SU-DHL-6 (cell line): ENCODE results near the gene PFN4.

ENCODE experiments used
- H2AFZ ChIP-seq: fragments of 200-600 bp; sonication (generic); 2 replicates; pipeline ENCODE4 v1.6.1; 2014; ENCODE audit warnings: low read depth, mild to moderate bottlenecking, moderate library complexity, mixed read lengths, antibody characterized with exemption, low read length; ENCODE audit not compliant: severe bottlenecking
- H3F3A ChIP-seq: fragments of 200-600 bp; shearing (Covaris generic); 2 replicates; pipeline ENCODE4 v1.6.0; 2016; ENCODE audit warnings: antibody characterized with exemption, mild to moderate bottlenecking; ENCODE audit not compliant: insufficient read depth
- H3K27ac ChIP-seq: fragments of 200-600 bp; sonication (generic); 2 replicates; pipeline ENCODE4 v1.5.1; 2016; ENCODE audit warnings: low read depth, mild to moderate bottlenecking, low read length, moderate library complexity, mixed read lengths
- H3K27me3 ChIP-seq: fragments of 200-600 bp; sonication (generic), shearing (Covaris generic); 2 replicates; pipeline ENCODE4 v1.6.0; 2014; ENCODE audit warnings: mild to moderate bottlenecking, low read length
- H3K36me3 ChIP-seq: fragments of 200-600 bp; sonication (generic); 2 replicates; pipeline ENCODE4 v1.6.1; 2014; ENCODE audit warnings: mild to moderate bottlenecking, low read length, mixed read lengths
- H3K4me2 ChIP-seq: fragments of 300-600, 200-600 bp; shearing (Covaris generic), sonication (generic); 2 replicates; pipeline ENCODE4 v1.6.0; 2014; ENCODE audit warnings: low read length, low read depth, mild to moderate bottlenecking; ENCODE audit not compliant: poor library complexity, severe bottlenecking
- H3K4me3 ChIP-seq: fragments of 200-600 bp; sonication (generic); 2 replicates; pipeline ENCODE4 v1.5.1; 2014; ENCODE audit warnings: antibody characterized with exemption, low read length, mild to moderate bottlenecking, mixed read lengths; ENCODE audit not compliant: insufficient read depth, poor library complexity, severe bottlenecking
- H3K79me2 ChIP-seq: fragments of 200-600 bp; sonication (generic); 2 replicates; pipeline ENCODE4 v1.6.1; 2014; ENCODE audit warnings: mild to moderate bottlenecking, low read length, moderate library complexity; ENCODE audit not compliant: insufficient read depth
- H3K9ac ChIP-seq: fragments of 200-600 bp; sonication (generic); 2 replicates; pipeline ENCODE4 v1.7.0; 2014; ENCODE audit warnings: mild to moderate bottlenecking, low read length
- H3K9me2 ChIP-seq: fragments of 200-600 bp; sonication (generic); replicated peaks from 2 replicates; pipeline ENCODE4 v1.6.1; 2014; ENCODE audit warnings: low read length; ENCODE audit not compliant: insufficient read depth
- H3K9me3 ChIP-seq: fragments of 200-600 bp; sonication (generic); 2 replicates; pipeline ENCODE4 v1.6.1; 2014; ENCODE audit warnings: low read length, mixed read lengths; ENCODE audit not compliant: insufficient read depth
- H4K20me1 ChIP-seq: fragments of 200-600 bp; sonication (generic); 2 replicates; pipeline ENCODE4 v1.6.1; 2014; ENCODE audit warnings: low read depth, mild to moderate bottlenecking, antibody characterized with exemption, low read length, moderate library complexity, mixed read lengths
- CTCF ChIP-seq: fragments of 200-600 bp; sonication (generic); IDR thresholded peaks from one replicate; pipeline ENCODE4 v1.5.1; 2017; ENCODE audit warnings: antibody characterized with exemption, mild to moderate bottlenecking, low read length, moderate library complexity; ENCODE audit not compliant: insufficient read depth, poor library complexity, severe bottlenecking
- EZH2phosphoT487 ChIP-seq: fragments of 200-600 bp; sonication (generic), shearing (Covaris generic); conservative IDR thresholded peaks from 2 replicates; pipeline ENCODE4 v1.6.1; 2018; ENCODE audit warnings: mild to moderate bottlenecking, antibody characterized with exemption, low read length, moderate library complexity, mixed read lengths

PFN4 gene

GRCh38 chr2:24077535-24077877, 45.6 kb downstream of the PFN4 start:
- peaks cover 9% of the 10 kb centered on the region; the same call in 1 of the 2 replicates for H3K36me3 ChIP-seq
- no peaks in the 10 kb centered on the region for H4K20me1 ChIP-seq
- peaks cover 5% of the 10 kb centered on the region; the same call in 1 of the 2 replicates for H3F3A ChIP-seq
- peaks cover 27% of the 10 kb centered on the region for H3K79me2 ChIP-seq
- peak overlapping the region; percentile 76 for H3K4me3 ChIP-seq
- peak overlapping the region; percentile 73 for H3K4me2 ChIP-seq
- H3K27ac ChIP-seq: no peak overlapping the region
- H3K27me3 ChIP-seq: no peaks in the 10 kb centered on the region
- H3K9ac ChIP-seq: peak overlapping the region; percentile 67
- TF ChIP-seq EZH2phosphoT487: no peak
- TF ChIP-seq CTCF: no peak
- H3K9me3 ChIP-seq: no peaks in the 10 kb centered on the region
- H2AFZ ChIP-seq: peak overlapping the region; percentile 53
- H3K9me2 ChIP-seq: no peaks in the 10 kb centered on the region

GRCh38 chr2:24076849-24077534, 46.1 kb downstream of the PFN4 start:
- Histone ChIP-seq H3K4me2 (peak overlapping the region; percentile 73), H3K9me2 (no peaks in the 10 kb centered on the region), H3K27ac (no peak overlapping the region), H3K9me3 (no peaks in the 10 kb centered on the region), H3K36me3 (peaks cover 9% of the 10 kb centered on the region; the same call in 1 of the 2 replicates), H4K20me1 (no peaks in the 10 kb centered on the region), H3K9ac (peak overlapping the region; percentile 67), H2AFZ (peak overlapping the region; percentile 53), H3K79me2 (peaks cover 30% of the 10 kb centered on the region), H3F3A (peaks cover 5% of the 10 kb centered on the region; the same call in 1 of the 2 replicates), H3K27me3 (no peaks in the 10 kb centered on the region), H3K4me3 (peak overlapping the region; percentile 76)
- TF ChIP-seq CTCF (no peak), EZH2phosphoT487 (no peak)

GRCh38 chr2:24075915-24076848, 47.0 kb downstream of the PFN4 start, which contains the start of gene SF3B6:
Gene SF3B6 (minus strand): TSS chr2:24076326. CDS start chr2:24076229, 97 bp downstream.
- H3K79me2 ChIP-seq: peaks cover 32% of the 10 kb centered on the region
- peak within 1 kb of the TSS; percentile 67 for H3K9ac ChIP-seq
- no peaks in the 10 kb centered on the region for H4K20me1 ChIP-seq
- peaks cover 5% of the 10 kb centered on the region; the same call in 1 of the 2 replicates for H3F3A ChIP-seq
- H3K4me2 ChIP-seq: peak within 1 kb of the TSS; percentile 80
- peak within 1 kb of the TSS; percentile 64 for H2AFZ ChIP-seq
- no peaks in the 10 kb centered on the region for H3K9me2 ChIP-seq
- peak within 1 kb of the TSS; percentile 76 for H3K4me3 ChIP-seq
- no peaks in the 10 kb centered on the region for H3K9me3 ChIP-seq
- H3K27ac ChIP-seq: peak within 1 kb of the TSS; percentile 25; the same call in 1 of the 2 replicates
- TF ChIP-seq CTCF: no peak
- TF ChIP-seq EZH2phosphoT487: no peak
- no peaks in the 10 kb centered on the region for H3K27me3 ChIP-seq
- peaks cover 9% of the 10 kb centered on the region; the same call in 1 of the 2 replicates for H3K36me3 ChIP-seq
